A673 (cell line): ENCODE measurements around the gene ZNF664.

ENCODE experiments used
- EZH2 ChIP-seq: fragments of 200-600 bp; sonication (generic); IDR thresholded peaks from 2 replicates; pipeline ENCODE4 v1.6.1; 2017; ENCODE audit warnings: borderline replicate concordance, low read depth, mild to moderate bottlenecking, mixed read lengths, antibody characterized with exemption, low read length; ENCODE audit not compliant: poor library complexity, severe bottlenecking
- TF ChIP-seq, protein P1 (sequence below): fragments of 300-800, 200-600 bp; sonication (generic); conservative IDR thresholded peaks from 2 replicates; pipeline ENCODE4 v1.5.1; 2017; ENCODE audit warnings: low read depth, mild to moderate bottlenecking, antibody characterized with exemption, low read length, moderate library complexity, mixed read lengths

GRCh38 chr12:123956249-123956648 lies 16.8 kb upstream of the ZNF664 start:
- TF ChIP-seq, protein P1, sequence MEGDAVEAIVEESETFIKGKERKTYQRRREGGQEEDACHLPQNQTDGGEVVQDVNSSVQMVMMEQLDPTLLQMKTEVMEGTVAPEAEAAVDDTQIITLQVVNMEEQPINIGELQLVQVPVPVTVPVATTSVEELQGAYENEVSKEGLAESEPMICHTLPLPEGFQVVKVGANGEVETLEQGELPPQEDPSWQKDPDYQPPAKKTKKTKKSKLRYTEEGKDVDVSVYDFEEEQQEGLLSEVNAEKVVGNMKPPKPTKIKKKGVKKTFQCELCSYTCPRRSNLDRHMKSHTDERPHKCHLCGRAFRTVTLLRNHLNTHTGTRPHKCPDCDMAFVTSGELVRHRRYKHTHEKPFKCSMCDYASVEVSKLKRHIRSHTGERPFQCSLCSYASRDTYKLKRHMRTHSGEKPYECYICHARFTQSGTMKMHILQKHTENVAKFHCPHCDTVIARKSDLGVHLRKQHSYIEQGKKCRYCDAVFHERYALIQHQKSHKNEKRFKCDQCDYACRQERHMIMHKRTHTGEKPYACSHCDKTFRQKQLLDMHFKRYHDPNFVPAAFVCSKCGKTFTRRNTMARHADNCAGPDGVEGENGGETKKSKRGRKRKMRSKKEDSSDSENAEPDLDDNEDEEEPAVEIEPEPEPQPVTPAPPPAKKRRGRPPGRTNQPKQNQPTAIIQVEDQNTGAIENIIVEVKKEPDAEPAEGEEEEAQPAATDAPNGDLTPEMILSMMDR = no peak
- TF ChIP-seq EZH2 = no peak
